ENCODE data around the gene ADRB1.

ADRB1 gene

GRCh38 chr10:114095559-114096337, 52.1 kb downstream of the ADRB1 start:
- no peak for DNase-seq
